Measurements from ENCODE around the gene ZC2HC1C.

The ZC2HC1C gene

DNA sequence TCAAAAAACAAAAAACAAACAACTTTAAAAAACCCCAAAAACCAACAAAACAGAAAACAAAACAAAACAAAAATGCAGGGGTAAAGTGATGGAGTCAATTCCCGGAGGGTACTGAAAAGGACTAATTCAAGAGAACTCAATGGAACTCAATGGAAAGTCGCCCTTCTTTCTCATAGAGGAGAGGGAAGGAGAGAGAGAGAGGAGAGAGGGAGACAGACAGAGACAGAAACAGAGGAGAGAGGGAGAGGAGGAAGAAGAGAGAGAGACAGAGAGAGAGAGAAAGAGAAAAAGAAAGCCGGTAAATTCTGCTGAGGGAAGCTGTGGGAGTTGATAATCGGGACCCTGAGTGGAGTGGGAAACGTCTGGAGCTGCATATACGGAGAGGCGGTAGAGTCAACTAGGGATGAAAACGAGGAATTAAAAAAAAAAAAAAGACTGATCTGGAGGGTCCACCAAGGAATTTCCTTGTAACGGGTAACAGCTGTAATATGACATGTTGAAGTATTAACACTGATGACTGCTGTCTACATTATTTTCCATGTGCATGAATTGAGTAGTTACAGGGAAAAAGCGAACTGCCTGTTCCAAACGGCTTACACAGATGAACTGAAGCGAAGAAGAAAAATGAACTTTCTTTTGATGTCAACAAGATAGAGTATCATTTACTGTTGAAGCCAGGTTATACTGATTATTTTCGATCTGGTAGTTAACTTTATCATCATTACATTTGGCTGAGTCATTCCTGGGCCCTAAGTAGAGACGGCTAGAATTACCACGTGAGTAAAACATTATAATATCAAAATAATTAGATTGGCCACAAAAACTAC, 934 bp upstream of the ZC2HC1C start:
- Mint-ChIP-seq H3K27ac (no peak overlapping the region), H3K36me3 (ENCODE audit: low read depth) (no peaks in the 10 kb centered on the region), H3K27me3 (no peaks in the 10 kb centered on the region), H3K4me3 (no peak overlapping the region), H3K4me1 (ENCODE audit: low read depth) (peaks cover 10% of the 10 kb centered on the region), H3K9me3 (no peaks in the 10 kb centered on the region)

DNA sequence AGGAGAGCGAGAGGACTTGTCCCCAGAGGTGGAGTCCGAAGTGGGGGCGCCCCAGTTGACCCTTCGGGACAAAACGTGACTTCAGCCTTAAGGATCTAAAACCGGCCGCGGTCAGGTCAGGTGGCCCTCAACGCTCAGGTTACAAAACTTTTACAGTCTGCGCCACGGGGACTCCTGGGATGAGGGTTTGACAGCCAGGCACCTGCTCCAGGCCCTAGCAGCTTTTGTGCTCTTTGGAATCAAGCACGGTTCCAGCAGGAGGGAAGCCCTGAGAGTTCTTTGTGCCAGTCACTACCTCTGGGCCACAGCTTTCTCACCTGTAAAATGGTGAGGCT, 337 bp downstream of the ZC2HC1C start:
- Mint-ChIP-seq H3K27me3 (no peaks in the 10 kb centered on the region), H3K4me1 (ENCODE audit: low read depth) (peaks cover 4% of the 10 kb centered on the region), H3K27ac (no peak overlapping the region), H3K4me3 (no peak overlapping the region), H3K36me3 (ENCODE audit: low read depth) (no peaks in the 10 kb centered on the region), H3K9me3 (no peaks in the 10 kb centered on the region)

DNA sequence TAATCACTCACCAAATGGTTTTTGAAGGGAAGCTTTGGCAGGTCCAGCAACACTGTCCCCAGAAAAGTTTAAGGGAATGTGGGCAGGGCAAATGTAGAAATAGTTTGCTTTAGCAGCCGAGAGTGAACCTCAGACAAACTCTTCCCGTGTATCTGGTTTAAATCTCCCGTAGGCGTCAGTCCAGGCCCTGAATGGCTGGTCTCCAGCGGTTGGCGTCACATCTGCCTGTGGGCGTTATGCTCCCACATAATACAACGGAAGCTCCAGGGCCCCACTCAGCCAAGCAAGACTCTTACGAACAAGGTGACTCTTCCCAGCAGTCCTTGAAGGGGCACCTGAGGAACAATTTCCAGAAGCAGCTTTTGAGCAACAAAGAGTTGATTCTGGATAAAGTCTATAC, 942 bp downstream of the ZC2HC1C start:
- H3K27me3 Mint-ChIP-seq: no peaks in the 10 kb centered on the region
- no peak overlapping the region for H3K27ac Mint-ChIP-seq
- no peak overlapping the region for H3K4me3 Mint-ChIP-seq
- H3K36me3 Mint-ChIP-seq (ENCODE audit: low read depth): no peaks in the 10 kb centered on the region
- peaks cover 4% of the 10 kb centered on the region for H3K4me1 Mint-ChIP-seq (ENCODE audit: low read depth)
- H3K9me3 Mint-ChIP-seq: no peaks in the 10 kb centered on the region

DNA sequence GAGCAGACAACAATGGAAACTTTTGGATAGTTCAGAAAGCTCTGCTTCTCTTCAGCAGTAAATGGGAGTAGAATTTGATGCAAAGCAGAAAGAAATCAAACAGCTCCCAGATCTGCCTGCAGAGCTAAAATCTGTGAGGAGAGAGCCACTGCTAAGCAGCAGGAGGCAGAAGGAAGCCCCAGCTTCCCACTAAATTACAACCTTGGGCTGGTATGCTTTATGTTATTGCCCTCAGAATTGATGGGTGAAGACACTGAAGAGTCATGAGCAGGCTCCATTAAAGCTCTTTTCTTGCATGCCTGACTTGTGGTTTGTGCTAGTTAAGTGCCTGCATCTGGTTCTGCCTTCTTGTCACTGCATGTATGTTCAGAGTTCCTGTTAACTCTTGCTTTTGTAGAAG, 8.4 kb downstream of the ZC2HC1C start:
- Mint-ChIP-seq H3K4me3 (no peak overlapping the region), H3K36me3 (ENCODE audit: low read depth) (peaks cover 7% of the 10 kb centered on the region), H3K9me3 (no peaks in the 10 kb centered on the region), H3K27me3 (no peaks in the 10 kb centered on the region), H3K4me1 (ENCODE audit: low read depth) (peaks cover under 1% of the 10 kb centered on the region), H3K27ac (no peak overlapping the region)

DNA sequence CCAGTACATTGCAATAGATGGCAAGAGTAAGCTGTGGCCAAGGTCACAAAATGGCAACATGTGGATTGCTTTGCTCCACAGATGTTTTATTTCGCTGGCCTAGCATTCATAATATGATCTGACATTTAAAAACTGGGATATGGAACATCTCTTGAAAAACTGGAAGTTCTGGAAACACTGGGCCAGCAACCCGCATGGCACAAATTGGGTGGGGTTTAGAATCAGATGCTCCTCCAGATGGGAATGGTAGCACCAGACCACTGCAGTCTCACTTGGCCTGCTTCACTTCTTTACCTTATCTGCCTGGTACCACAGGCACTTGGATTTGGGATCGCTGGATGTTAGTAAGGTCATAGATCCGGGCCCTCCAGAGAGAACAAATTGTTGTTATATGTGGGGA, 10.1 kb downstream of the ZC2HC1C start:
- Mint-ChIP-seq H3K36me3 (ENCODE audit: low read depth) (peaks cover 24% of the 10 kb centered on the region), H3K4me1 (ENCODE audit: low read depth) (peaks cover 15% of the 10 kb centered on the region), H3K27ac (no peak overlapping the region), H3K27me3 (no peaks in the 10 kb centered on the region), H3K4me3 (no peak overlapping the region), H3K9me3 (no peaks in the 10 kb centered on the region)

DNA sequence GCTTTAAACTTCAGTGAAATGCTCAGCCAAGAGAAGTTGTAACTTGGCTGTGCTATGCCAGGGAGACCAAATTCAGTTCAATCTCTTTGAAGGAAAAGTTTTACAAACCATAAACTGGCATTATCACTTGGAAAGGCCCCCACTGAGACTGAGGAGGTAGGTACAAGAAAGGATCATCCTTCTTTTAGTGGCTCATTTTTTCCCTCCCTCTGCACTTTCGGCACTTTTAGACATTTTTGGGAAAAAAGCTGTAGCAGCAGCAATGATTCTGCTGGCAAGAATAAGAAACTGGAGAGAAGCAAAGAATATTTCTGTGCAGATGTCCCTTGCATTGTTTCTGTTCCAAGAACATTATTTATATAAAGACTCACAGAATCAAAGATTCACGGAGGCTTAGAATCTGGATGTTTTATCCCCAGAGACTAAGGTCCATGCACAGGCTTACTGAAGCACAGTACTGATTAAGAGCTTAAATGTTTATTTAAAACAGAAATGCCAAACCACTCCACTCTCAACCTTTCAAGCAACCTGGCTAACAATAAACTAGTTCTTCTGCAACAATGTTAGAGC, 12.3 kb downstream of the ZC2HC1C start:
- Mint-ChIP-seq H3K27me3 (no peaks in the 10 kb centered on the region), H3K27ac (no peak overlapping the region), H3K4me3 (no peak overlapping the region), H3K4me1 (ENCODE audit: low read depth) (peaks cover 15% of the 10 kb centered on the region), H3K36me3 (ENCODE audit: low read depth) (peaks cover 35% of the 10 kb centered on the region), H3K9me3 (no peaks in the 10 kb centered on the region)

DNA sequence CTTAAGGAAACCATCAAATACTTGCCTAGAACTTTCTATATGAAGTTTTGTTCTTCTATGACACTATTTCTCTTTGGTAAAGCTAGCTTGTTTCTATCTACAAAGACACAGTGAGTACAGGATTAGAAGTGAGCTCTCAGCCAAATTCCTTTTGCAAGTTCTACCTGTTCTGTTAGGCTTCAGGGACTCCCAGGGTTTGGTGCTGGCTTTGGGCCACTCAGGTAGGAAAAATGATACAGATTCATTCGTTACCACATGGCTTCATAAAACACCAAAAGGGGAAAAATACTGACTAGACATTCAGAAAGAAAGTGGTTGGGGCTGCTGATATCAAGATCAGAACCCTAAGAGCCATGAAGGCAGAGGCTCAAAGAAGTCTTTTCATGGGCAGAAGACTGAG, 13.8 kb downstream of the ZC2HC1C start:
- H3K36me3 Mint-ChIP-seq (ENCODE audit: low read depth): peaks cover 45% of the 10 kb centered on the region
- no peak overlapping the region for H3K27ac Mint-ChIP-seq
- no peaks in the 10 kb centered on the region for H3K9me3 Mint-ChIP-seq
- H3K27me3 Mint-ChIP-seq: no peaks in the 10 kb centered on the region
- peaks cover 15% of the 10 kb centered on the region for H3K4me1 Mint-ChIP-seq (ENCODE audit: low read depth)
- no peak overlapping the region for H3K4me3 Mint-ChIP-seq

DNA sequence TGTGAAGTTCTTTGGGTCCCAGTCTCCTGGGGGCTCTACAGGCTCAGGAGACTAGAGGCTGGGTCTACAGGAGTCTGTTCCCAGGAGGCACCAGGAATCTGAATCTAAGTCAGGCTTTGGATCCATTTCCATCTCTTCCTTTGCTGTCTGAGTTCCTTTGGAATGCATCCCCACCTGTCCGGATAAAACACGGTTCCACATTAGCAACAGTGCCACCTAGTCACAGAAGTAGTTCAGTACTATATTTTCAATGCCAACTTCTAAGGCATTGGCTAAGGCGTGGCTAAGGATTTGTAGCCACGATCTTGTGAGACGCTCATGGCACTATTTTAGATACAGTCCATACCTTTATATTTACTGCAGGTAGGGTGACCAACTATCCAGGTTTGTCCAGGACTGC, 15.1 kb downstream of the ZC2HC1C start:
- Mint-ChIP-seq H3K36me3 (ENCODE audit: low read depth) (peaks cover 45% of the 10 kb centered on the region), H3K4me1 (ENCODE audit: low read depth) (peaks cover 15% of the 10 kb centered on the region), H3K27me3 (no peaks in the 10 kb centered on the region), H3K4me3 (no peak overlapping the region), H3K9me3 (no peaks in the 10 kb centered on the region), H3K27ac (no peak overlapping the region)

DNA sequence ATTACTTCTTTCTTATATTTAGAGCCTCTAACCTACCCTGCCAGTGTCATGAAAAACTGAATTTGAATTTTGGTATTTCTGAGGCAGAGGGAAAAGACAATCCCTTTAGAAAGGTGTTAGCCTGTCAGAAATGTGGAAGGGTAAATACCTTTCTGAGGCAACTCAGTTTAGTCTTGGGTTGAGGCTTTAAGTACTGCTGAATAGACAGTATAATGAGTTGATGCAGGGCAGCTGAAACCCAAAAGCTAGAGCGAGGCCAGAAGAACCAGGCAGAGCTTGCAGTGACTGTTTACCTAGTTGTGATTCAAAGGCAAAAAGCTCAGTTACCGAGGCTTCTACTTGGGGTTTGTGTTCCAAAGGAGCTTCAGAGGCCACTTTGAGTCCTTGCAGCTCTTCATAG, 18.7 kb downstream of the ZC2HC1C start:
- Mint-ChIP-seq H3K9me3 (no peaks in the 10 kb centered on the region), H3K27ac (no peak overlapping the region), H3K36me3 (ENCODE audit: low read depth) (peaks cover 50% of the 10 kb centered on the region), H3K4me3 (no peak overlapping the region), H3K4me1 (ENCODE audit: low read depth) (peaks cover 10% of the 10 kb centered on the region), H3K27me3 (no peaks in the 10 kb centered on the region)

DNA sequence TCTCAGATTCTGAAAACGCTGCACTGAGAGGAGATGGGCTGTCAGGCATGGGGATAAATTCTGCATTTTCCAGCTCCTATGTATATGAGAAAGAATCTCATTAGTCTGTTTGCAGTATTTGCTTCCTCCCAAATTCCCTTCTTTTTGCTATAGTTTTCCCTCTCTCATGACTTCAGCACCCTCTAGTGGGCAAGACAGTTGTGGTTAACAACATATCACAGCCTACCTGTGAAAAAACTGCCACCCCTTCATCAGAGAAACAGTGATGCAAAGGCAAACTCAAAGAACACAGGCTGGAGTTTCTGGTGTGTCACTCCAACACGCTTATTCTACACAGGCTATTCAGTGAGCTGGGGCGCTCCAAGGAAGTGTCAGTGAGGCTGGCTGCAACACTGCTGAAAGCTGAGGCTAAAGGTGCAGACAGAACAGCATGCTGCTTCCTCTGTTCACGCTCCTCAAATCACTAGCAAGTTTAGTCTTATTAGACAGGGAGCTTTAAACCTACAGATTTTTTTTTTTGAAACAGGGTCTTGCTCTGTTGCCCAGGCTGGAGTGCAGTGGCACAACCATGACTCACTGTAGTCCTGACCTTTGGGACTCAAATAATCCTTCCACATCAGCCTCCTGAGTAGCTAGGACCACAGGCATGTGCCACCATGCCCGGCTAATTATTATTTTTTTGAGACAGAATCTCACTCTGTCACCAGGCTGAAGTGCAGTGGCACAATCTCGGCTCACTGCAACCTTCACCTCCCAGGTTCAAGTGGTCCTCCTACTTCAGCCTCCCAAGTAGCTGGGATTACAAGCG, 19.3 kb downstream of the ZC2HC1C start:
- Mint-ChIP-seq H3K27me3 (no peaks in the 10 kb centered on the region), H3K36me3 (ENCODE audit: low read depth) (peaks cover 47% of the 10 kb centered on the region), H3K4me3 (no peak overlapping the region), H3K9me3 (no peaks in the 10 kb centered on the region), H3K27ac (no peak overlapping the region), H3K4me1 (ENCODE audit: low read depth) (peaks cover 5% of the 10 kb centered on the region)

DNA sequence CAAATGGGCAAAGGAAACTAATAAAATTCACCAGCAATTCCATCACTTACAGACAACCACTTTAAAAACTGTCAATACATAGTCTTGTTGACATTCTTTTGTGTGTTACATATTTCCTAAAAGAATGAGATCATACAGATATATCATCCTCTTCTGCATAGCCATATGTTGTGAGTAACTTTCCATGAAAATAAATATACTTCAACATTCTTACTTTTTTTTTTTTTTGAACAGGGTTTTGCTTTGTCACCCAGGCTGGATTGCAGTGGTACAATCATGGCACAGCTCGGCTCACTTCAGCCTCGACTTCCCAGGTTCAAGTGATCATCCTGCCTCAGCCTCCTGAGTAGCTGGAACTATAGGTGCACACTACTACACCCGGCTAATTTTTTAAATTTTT, 20.9 kb downstream of the ZC2HC1C start:
- H3K4me1 Mint-ChIP-seq (ENCODE audit: low read depth): no peaks in the 10 kb centered on the region
- H3K27me3 Mint-ChIP-seq: no peaks in the 10 kb centered on the region
- peaks cover 47% of the 10 kb centered on the region for H3K36me3 Mint-ChIP-seq (ENCODE audit: low read depth)
- no peaks in the 10 kb centered on the region for H3K9me3 Mint-ChIP-seq
- no peak overlapping the region for H3K27ac Mint-ChIP-seq
- H3K4me3 Mint-ChIP-seq: no peak overlapping the region

DNA sequence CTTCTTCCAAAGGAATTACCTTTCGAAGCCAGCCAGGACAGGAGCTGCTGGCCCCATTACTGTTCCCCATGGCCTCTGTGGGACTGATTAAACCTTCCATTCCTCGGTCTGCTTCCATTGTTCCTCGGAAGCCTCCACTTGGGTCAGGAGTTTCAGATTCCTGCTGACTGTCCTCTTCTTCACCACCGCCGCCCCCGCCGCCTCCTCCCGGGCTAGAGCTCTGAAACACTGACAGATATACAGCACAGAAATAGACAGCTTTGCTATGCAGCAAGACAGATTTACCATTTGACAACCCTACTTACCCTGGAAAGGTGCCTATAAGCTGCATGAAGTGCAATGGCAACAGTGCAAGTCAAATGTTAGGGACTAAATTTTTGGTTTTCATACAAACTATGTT, 21.8 kb downstream of the ZC2HC1C start:
- Mint-ChIP-seq H3K36me3 (ENCODE audit: low read depth) (peaks cover 50% of the 10 kb centered on the region), H3K27me3 (no peaks in the 10 kb centered on the region), H3K9me3 (no peaks in the 10 kb centered on the region), H3K27ac (no peak overlapping the region), H3K4me1 (ENCODE audit: low read depth) (no peaks in the 10 kb centered on the region), H3K4me3 (no peak overlapping the region)

DNA sequence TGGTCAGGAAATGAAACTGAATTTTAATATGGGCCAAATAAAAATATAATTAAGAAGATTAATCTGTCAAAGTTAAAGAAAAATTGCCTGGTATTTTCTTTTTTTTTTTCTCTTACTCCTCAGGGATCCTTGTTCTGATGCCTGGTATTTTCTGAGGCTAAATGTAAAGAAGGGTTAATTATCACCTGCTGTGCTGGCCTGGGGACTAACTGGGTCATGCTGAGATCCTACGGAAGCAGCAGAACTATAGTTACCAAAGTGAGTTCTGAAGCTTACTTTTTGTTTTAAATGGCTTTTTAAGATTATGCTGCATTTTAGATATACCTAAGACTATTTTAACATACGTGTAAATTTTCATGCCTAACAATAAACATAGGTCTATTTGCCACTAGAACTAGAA, 23.3 kb downstream of the ZC2HC1C start:
- Mint-ChIP-seq H3K36me3 (ENCODE audit: low read depth) (peaks cover 48% of the 10 kb centered on the region), H3K27ac (no peak overlapping the region), H3K27me3 (no peaks in the 10 kb centered on the region), H3K9me3 (no peaks in the 10 kb centered on the region), H3K4me1 (ENCODE audit: low read depth) (no peaks in the 10 kb centered on the region), H3K4me3 (no peak overlapping the region)

DNA sequence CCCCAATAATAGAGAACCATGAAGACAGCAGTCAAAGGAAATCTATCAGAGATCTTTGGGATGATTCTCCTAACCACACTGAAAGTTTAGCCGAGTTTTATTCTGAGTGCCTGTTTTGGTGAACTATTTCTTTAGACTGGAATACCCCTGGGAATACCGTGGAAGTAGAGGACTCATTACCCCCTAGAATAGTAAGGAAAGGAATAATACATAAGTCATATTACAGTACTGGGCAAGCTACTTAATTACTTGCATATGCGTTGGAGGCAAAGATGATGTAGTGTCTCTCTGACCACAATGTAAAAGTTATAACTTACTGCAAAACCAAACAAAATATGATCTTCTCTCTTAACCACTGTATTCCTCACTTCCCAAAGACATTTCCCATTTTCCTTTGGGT, 25.5 kb downstream of the ZC2HC1C start:
- H3K27ac Mint-ChIP-seq: no peak overlapping the region

DNA sequence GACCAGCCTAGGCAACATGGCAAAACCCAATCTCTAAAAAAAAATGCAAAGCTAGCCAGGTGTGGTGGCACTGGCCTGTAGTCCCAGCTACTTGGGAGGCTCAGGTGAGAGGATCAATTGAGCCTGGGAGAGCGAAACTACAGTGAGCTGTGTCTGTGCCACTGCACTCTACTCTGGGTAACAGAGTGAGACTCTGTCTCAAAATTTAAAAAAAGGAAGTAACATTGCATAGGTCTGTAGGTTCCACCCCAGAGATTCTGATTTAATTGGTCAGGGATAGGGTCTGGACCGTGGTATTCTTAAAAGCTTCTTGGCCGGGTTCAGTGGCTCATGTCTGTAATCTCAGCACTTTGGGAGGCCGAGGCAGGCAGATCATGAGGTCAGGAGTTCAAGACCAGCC, 26.2 kb downstream of the ZC2HC1C start:
- Mint-ChIP-seq H3K27ac (no peak overlapping the region), H3K27me3 (no peaks in the 10 kb centered on the region), H3K36me3 (ENCODE audit: low read depth) (peaks cover 68% of the 10 kb centered on the region), H3K4me3 (no peak overlapping the region), H3K4me1 (ENCODE audit: low read depth) (no peaks in the 10 kb centered on the region), H3K9me3 (no peaks in the 10 kb centered on the region)

More for the DNA sequence above, 25.5 kb downstream of the ZC2HC1C start:
- no peaks in the 10 kb centered on the region for H3K4me1 Mint-ChIP-seq (ENCODE audit: low read depth)
- no peak overlapping the region for H3K4me3 Mint-ChIP-seq
- peaks cover 67% of the 10 kb centered on the region for H3K36me3 Mint-ChIP-seq (ENCODE audit: low read depth)
- no peaks in the 10 kb centered on the region for H3K27me3 Mint-ChIP-seq
- no peaks in the 10 kb centered on the region for H3K9me3 Mint-ChIP-seq

Data from stimulated activated naive CD8-positive, alpha-beta T cell treated with anti-CD3 and anti-CD28 coated beads, Interleukin-15, Interleukin-2, amounts not matched to agents 100 ng/mL and 50 ng/mL, for 24 hours (primary cell).